ENCODE data around the gene GJC2. TPM values are rescaled to one million over a fixed set of nuclear protein-coding genes. Genes with fewer than 3 reads are reported as not detected.

GJC2 gene
- total RNA-seq, 1 experiment from 2014 or later, result 18.5 TPM

GRCh38 chr1:228177721-228178710 is 28.3 kb downstream of the GJC2 start:
- Mint-ChIP-seq H3K4me1 (ENCODE audit: insufficient read depth, unreplicated experiment) (no peaks in the 10 kb centered on the region), H3K27ac (ENCODE audit: low read depth, unreplicated experiment) (no peak overlapping the region), H3K36me3 (ENCODE audit: insufficient read depth, unreplicated experiment) (peaks cover 13% of the 10 kb centered on the region), H3K4me3 (ENCODE audit: unreplicated experiment) (no peak overlapping the region), H3K9me3 (ENCODE audit: unreplicated experiment) (no peaks in the 10 kb centered on the region), H3K27me3 (ENCODE audit: insufficient read depth, unreplicated experiment) (no peaks in the 10 kb centered on the region)
- CTCF ChIA-PET, result interaction anchor here (0.6 to 6.6 kb wide), 6 partner anchors 12 to 59 kb away, joined by 3 to 44 read pairs (median 4); partner anchors contain the start of gene IBA57
- no peak for DNase-seq (ENCODE audit: unreplicated experiment)
- no TSS peak for BruUV-seq (replicated peaks)
- intact Hi-C loops (cut with micrococcal nuclease), result no loop called here
- POLR2A ChIA-PET, result interaction anchor here (0.9 to 3.0 kb wide), 2 partner anchors 12 to 25 kb away, joined by 3 to 12 read pairs; partner anchors contain the start of gene IBA57
- no peak for TF ChIP-seq CTCF (IDR thresholded peaks at IDR 0.05; ENCODE audit: unreplicated experiment)

GRCh38 chr1:228178737-228179684 is 29.3 kb downstream of the GJC2 start:
- H3K27me3 Mint-ChIP-seq (ENCODE audit: insufficient read depth, unreplicated experiment), result no peaks in the 10 kb centered on the region
- ChIA-PET POLR2A (interaction anchor here (0.9 to 3.0 kb wide), 4 partner anchors 13 to 1379 kb away, joined by 3 to 12 read pairs (median 4); partner anchors contain the start of gene IBA57), CTCF (interaction anchor here (0.6 to 6.6 kb wide), 5 partner anchors 13 to 58 kb away, joined by 3 to 44 read pairs (median 3); partner anchors contain the start of gene IBA57)
- no peak for DNase-seq (ENCODE audit: unreplicated experiment)
- no peak overlapping the region for H3K27ac Mint-ChIP-seq (ENCODE audit: low read depth, unreplicated experiment)
- H3K4me3 Mint-ChIP-seq (ENCODE audit: unreplicated experiment), result no peak overlapping the region
- no peaks in the 10 kb centered on the region for H3K4me1 Mint-ChIP-seq (ENCODE audit: insufficient read depth, unreplicated experiment)
- H3K36me3 Mint-ChIP-seq (ENCODE audit: insufficient read depth, unreplicated experiment), result peaks cover 13% of the 10 kb centered on the region
- no TSS peak for BruUV-seq (replicated peaks)
- no peak for TF ChIP-seq CTCF (IDR thresholded peaks at IDR 0.05; ENCODE audit: unreplicated experiment)
- intact Hi-C loops (cut with micrococcal nuclease), result no loop called here
- no peaks in the 10 kb centered on the region for H3K9me3 Mint-ChIP-seq (ENCODE audit: unreplicated experiment)

GRCh38 chr1:228180271-228180958 is 30.7 kb downstream of the GJC2 start:
- ChIA-PET CTCF (interaction anchor here (0.6 to 6.6 kb wide), 7 partner anchors 14 to 1669 kb away, joined by 3 to 44 read pairs (median 3); partner anchors contain the start of gene IBA57), POLR2A (interaction anchor here (1.3 kb wide), 1 partner anchor 1377 kb away, joined by 3 read pairs; no protein-coding TSS in a partner anchor)
- Mint-ChIP-seq H3K4me3 (ENCODE audit: unreplicated experiment) (no peak overlapping the region), H3K4me1 (ENCODE audit: insufficient read depth, unreplicated experiment) (no peaks in the 10 kb centered on the region), H3K36me3 (ENCODE audit: insufficient read depth, unreplicated experiment) (peaks cover 8% of the 10 kb centered on the region), H3K27ac (ENCODE audit: low read depth, unreplicated experiment) (no peak overlapping the region), H3K9me3 (ENCODE audit: unreplicated experiment) (no peaks in the 10 kb centered on the region), H3K27me3 (ENCODE audit: insufficient read depth, unreplicated experiment) (no peaks in the 10 kb centered on the region)
- peak; percentile 19 for TF ChIP-seq CTCF (IDR thresholded peaks at IDR 0.05; ENCODE audit: unreplicated experiment)
- no peak for DNase-seq (ENCODE audit: unreplicated experiment)
- intact Hi-C loops (cut with micrococcal nuclease), result no loop called here
- BruUV-seq (replicated peaks), result no TSS peak
